Left ventricle myocardium inferior (tissue), 1 donor: ENCODE data around the gene OSM. TPM values are rescaled to one million over a fixed set of nuclear protein-coding genes. Genes with fewer than 3 reads are reported as not detected.
A peak's percentile ranks its signal among the peaks of the same experiment; 100 is the strongest.

Experiments used
- DNase-seq: peaks from one replicate; pipeline ENCODE4 v3.0.0-alpha.2; 2020
- H3K27ac ChIP-seq: fragments of 200-600 bp; replicated peaks from 2 replicates; pipeline ENCODE4 v1.8.0; 2021
- H3K27me3 ChIP-seq: fragments of 200-600 bp; 2 replicates; pipeline ENCODE4 v1.8.0; 2021; ENCODE audit warnings: low read depth
- H3K36me3 ChIP-seq: fragments of 200-600 bp; 2 replicates; pipeline ENCODE4 v1.8.0; 2021
- H3K4me1 ChIP-seq: fragments of 200-600 bp; 2 replicates; pipeline ENCODE4 v1.8.0; 2021
- H3K4me3 ChIP-seq: fragments of 200-600 bp; 2 replicates; pipeline ENCODE4 v1.8.0; 2021; ENCODE audit warnings: mild to moderate bottlenecking, moderate library complexity
- H3K9me3 ChIP-seq: fragments of 200-600 bp; replicated peaks from 2 replicates; pipeline ENCODE4 v1.8.0; 2021
- intact Hi-C: fragments of 100-400 bp; cut with micrococcal nuclease; formaldehyde crosslinking; loops from one replicate; pipeline ENCODE4 v1.11.0; 2022
- long read RNA-seq: library from polyadenylated mRNA; unstranded; transcript quantifications from one replicate; pipeline ENCODE4 v2.0.0, GENCODE V29; 2021
- total RNA-seq: library from RNA; stranded (reverse); fragmentation: NEBNext Ultra II Directional; extraction: Animal tissue kit (Norgen Biotek cat#: 25700); gene quantifications from one replicate; pipeline ENCODE4 v1.2.1, GENCODE V29; 2021
- TF ChIP-seq, protein P1 (sequence below): fragments of 200-600 bp; IDR thresholded peaks from 2 replicates; pipeline ENCODE4 v1.8.0; 2021; ENCODE audit warnings: antibody characterized with exemption, mild to moderate bottlenecking, borderline replicate concordance
- donor health status: DM: no; HTN: yes; CAD: no; lungs with severe emphysema.

The OSM gene
- total RNA-seq: not detected
- long read RNA-seq: 0 reads

DNA sequence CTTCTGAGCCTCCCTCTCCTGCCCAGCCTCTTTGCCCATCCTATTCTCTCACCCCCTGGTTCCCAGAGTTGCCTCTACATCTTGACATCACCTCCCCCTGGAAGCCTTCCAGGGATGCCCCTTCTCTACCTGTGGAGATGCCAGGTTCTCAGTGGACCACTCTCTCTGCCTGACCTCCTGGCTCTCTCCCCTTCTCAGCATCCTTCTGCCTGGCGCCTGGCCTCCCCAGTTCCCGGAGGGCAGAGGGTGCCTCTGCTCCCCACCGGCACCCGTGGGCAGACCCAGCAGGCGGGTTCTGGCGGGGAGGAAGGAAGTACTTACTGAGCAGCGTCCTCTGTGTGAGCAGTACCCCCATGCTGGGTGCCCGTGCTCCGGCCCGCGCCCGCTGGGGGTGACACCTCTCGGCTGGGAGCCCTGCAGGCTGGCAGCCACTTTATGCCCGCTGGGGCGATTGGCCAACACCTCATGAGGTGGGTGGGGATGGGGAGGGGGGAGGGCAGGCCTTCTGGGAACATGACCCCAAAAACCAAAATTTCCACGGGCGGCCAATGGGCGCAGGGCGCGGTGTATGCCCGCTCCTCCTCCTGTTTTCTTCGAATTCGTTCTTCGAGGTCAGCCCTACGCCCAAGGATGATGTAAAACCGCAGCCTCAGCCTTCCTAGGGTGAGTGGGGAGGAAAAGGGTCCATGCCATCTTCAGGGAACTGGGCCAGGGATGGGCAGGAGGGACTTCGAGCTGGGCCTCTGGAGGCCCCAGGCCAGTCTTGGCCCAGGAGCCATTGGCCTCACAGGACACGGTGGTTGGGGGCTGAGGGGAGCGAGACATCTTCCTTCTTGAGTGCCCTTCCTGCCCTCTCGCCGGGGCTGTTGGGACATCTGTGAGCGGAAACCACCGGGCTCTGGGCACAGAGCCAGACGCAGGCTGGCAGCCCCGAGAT is at the start of gene OSM:
Gene OSM, minus strand, starts transcription at position 407 of the 937 bp plus-strand sequence. Its CDS starts 52 bp downstream, at position 355.
- Histone ChIP-seq H3K9me3 (no peaks in the 10 kb centered on the region), H3K4me3 (peak within 1 kb of the TSS; percentile 44), H3K4me1 (peaks cover 6% of the 10 kb centered on the region), H3K36me3 (no peaks in the 10 kb centered on the region), H3K27me3 (peaks cover 43% of the 10 kb centered on the region), H3K27ac (peak within 1 kb of the TSS; percentile 57)
- TF ChIP-seq, protein P1, sequence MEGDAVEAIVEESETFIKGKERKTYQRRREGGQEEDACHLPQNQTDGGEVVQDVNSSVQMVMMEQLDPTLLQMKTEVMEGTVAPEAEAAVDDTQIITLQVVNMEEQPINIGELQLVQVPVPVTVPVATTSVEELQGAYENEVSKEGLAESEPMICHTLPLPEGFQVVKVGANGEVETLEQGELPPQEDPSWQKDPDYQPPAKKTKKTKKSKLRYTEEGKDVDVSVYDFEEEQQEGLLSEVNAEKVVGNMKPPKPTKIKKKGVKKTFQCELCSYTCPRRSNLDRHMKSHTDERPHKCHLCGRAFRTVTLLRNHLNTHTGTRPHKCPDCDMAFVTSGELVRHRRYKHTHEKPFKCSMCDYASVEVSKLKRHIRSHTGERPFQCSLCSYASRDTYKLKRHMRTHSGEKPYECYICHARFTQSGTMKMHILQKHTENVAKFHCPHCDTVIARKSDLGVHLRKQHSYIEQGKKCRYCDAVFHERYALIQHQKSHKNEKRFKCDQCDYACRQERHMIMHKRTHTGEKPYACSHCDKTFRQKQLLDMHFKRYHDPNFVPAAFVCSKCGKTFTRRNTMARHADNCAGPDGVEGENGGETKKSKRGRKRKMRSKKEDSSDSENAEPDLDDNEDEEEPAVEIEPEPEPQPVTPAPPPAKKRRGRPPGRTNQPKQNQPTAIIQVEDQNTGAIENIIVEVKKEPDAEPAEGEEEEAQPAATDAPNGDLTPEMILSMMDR: no peak
- intact Hi-C loops: no loop called here
- peak; percentile 66 for DNase-seq

- no peaks in the 10 kb centered on the region for H3K27me3 ChIP-seq
- TF ChIP-seq, protein P1: no peak
- peaks cover 98% of the 10 kb centered on the region for H3K4me1 ChIP-seq
- H3K4me3 ChIP-seq: no peak overlapping the region
- no peaks in the 10 kb centered on the region for H3K9me3 ChIP-seq
- no peak for DNase-seq
- H3K36me3 ChIP-seq: no peaks in the 10 kb centered on the region
- peak overlapping the region; percentile 36 for H3K27ac ChIP-seq
- intact Hi-C loops: no loop called here
Measured at GRCh38 chr22:30315962-30316576, 49.4 kb upstream of the OSM start.

DNA sequence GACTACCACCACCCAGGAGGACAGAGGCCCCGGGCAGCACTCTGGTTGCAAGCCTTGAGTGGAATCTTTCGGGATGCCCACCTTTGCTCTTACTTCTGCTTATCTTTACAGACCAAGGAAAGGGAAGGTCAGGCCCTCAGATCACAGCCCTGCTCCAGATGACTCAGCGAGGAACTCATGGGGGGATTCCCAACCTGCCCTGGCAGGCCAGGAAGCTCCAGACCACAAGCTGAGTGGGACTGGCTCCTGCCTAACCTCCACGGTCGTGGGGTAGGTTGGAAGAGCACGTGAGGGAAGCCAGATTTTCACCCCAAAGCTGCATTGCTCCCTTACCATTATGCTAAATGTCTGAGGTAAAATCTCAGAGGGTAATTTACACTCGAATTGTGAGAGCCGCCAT is 48.3 kb upstream of the OSM start:
- Histone ChIP-seq H3K4me1 (peaks cover 98% of the 10 kb centered on the region), H3K27ac (peak overlapping the region; percentile 36)

DNA sequence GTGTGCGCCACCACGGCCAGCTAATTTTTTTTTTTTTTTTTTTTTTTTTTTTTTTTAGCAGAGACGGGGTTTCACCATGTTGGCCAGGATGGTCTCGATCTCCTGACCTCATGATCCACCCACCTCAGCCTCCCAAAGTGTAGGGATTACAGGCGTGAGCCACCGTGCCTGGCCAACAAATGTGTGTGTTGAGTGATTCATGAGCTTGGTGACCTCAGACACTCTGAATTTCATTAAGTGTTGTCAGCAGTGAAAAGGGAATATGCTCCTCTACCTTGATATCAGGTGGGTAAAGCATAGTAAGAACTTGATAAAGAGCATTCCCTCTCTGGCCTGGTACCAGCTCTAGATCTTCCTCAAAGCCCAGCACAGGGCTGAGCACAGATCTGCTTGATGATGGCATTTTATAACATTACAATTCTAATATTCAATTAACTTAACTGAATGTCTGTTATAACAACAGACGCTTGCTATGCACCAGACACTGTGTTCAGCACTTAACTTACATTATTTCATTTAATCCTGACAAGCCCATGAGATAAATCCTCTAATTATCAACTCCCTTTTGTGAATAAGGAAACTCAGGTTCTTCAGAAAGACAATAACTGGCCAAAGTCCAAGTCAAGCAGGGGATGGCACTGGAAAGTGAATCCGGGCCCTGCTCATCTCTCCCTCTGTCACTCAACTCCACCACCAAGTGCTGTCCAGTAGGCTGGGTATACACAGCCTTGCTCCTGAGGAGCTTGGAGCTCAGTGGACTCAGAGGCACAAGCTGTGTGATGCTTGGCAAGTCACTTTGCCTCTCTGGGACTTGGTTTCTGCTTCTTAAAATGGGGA is 47.1 kb upstream of the OSM start:
- H3K27ac ChIP-seq: peak overlapping the region; percentile 36
- no peaks in the 10 kb centered on the region for H3K27me3 ChIP-seq
- peaks cover 98% of the 10 kb centered on the region for H3K4me1 ChIP-seq
- H3K36me3 ChIP-seq: no peaks in the 10 kb centered on the region
- no peak overlapping the region for H3K4me3 ChIP-seq
- no peak for DNase-seq
- intact Hi-C loops: no loop called here
- H3K9me3 ChIP-seq: no peaks in the 10 kb centered on the region
- TF ChIP-seq, protein P1: no peak

More for the DNA sequence above, 48.3 kb upstream of the OSM start:
- DNase-seq: no peak
- H3K27me3 ChIP-seq: no peaks in the 10 kb centered on the region
- intact Hi-C loops: no loop called here
- TF ChIP-seq, protein P1: no peak
- H3K4me3 ChIP-seq: no peak overlapping the region
- no peaks in the 10 kb centered on the region for H3K9me3 ChIP-seq
- no peaks in the 10 kb centered on the region for H3K36me3 ChIP-seq

GRCh38 chr22:30312053-30312452 is 45.4 kb upstream of the OSM start:
- no peak for DNase-seq
- Histone ChIP-seq H3K4me1 (peaks cover 98% of the 10 kb centered on the region), H3K9me3 (no peaks in the 10 kb centered on the region), H3K4me3 (no peak overlapping the region), H3K36me3 (no peaks in the 10 kb centered on the region), H3K27ac (peak overlapping the region; percentile 87), H3K27me3 (no peaks in the 10 kb centered on the region)
- intact Hi-C loops: no loop called here
- TF ChIP-seq, protein P1: no peak
